ENCODE data around the gene SNX10. TPM values are rescaled to one million over a fixed set of nuclear protein-coding genes. Genes with fewer than 3 reads are reported as not detected.

Gene SNX10
- total RNA-seq, 1 experiment from 2014 or later = 9.4 TPM

GRCh38 chr7:26265499-26266075 is 26.1 kb upstream of the SNX10 start:
- no peaks in the 10 kb centered on the region for H3K79me2 ChIP-seq (ENCODE audit: insufficient read depth, low read length)
- no peak overlapping the region for H2BK20ac ChIP-seq (ENCODE audit: low read depth, low read length, poor library complexity, severe bottlenecking)
- no CpG with 5 or more reads among the region's 5 CpGs for WGBS (ENCODE audit: extremely low coverage, insufficient read length, low lambda C conversion rate)
- H2BK120ac ChIP-seq (ENCODE audit: low read depth, low read length, poor library complexity, severe bottlenecking) = no peak overlapping the region
- Mint-ChIP-seq H3K36me3 (ENCODE audit: insufficient read depth in 1 of 3, low read depth in 3 of 3) (peaks cover 17 to 35% (median 22%) of the 10 kb centered on the region in 3 experiments), H3K9me3 (peaks cover 41 to 49% of the 10 kb centered on the region in 2 experiments), H3K27ac (no peak overlapping the region), H3K4me1 (peaks cover 3 to 5% of the 10 kb centered on the region in 2 experiments; a peak in 3 of 4 replicates), H3K27me3 (ENCODE audit: low read depth) (peaks cover 7% of the 10 kb centered on the region), H3K4me3 (no peak overlapping the region)
- no peaks in the 10 kb centered on the region for H4K20me1 ChIP-seq (ENCODE audit: control insufficient read depth, insufficient read depth, insufficient read length)
- TF ChIP-seq CTCF (conservative IDR thresholded peaks at IDR 0.05) = no peak
- H3K79me1 ChIP-seq (ENCODE audit: insufficient read depth, low read depth, low read length, poor library complexity, severe bottlenecking) = no peaks in the 10 kb centered on the region
- no peak overlapping the region for H2AFZ ChIP-seq (ENCODE audit: low read length)
- no peak overlapping the region for H4K8ac ChIP-seq (replicated peaks; ENCODE audit: insufficient read length, low read depth, low read length)
- no peak overlapping the region for H3K18ac ChIP-seq (ENCODE audit: insufficient read length, low read depth, low read length)
- H3K9ac ChIP-seq (ENCODE audit: extremely low read depth, insufficient read length, low read length) = no peak overlapping the region
- no peak overlapping the region for H2BK15ac ChIP-seq (ENCODE audit: low read depth, low read length)
- H3K23me2 ChIP-seq (ENCODE audit: insufficient read length, low read depth, low read length, poor library complexity, severe bottlenecking) = no peaks in the 10 kb centered on the region
- no peak overlapping the region for H3K23ac ChIP-seq (ENCODE audit: insufficient read length, low read depth, low read length)
- no peaks in the 10 kb centered on the region for H3K9me3 ChIP-seq (ENCODE audit: control insufficient read depth, low read depth, low read length)
- H4K91ac ChIP-seq (ENCODE audit: insufficient read length, low read depth, low read length) = no peak overlapping the region
- no peak overlapping the region for H3K4ac ChIP-seq (ENCODE audit: low read depth, low read length)
- no peak overlapping the region for H3K56ac ChIP-seq (ENCODE audit: insufficient read length, low read depth, low read length)
- H3K14ac ChIP-seq (ENCODE audit: insufficient read depth, low read length) = no peak overlapping the region
- H3K4me1 ChIP-seq (ENCODE audit: insufficient read depth, low read length) = peaks cover 3% of the 10 kb centered on the region; the same call in 1 of the 2 replicates
- no peak overlapping the region for H3K4me2 ChIP-seq (ENCODE audit: insufficient read depth, insufficient read length, low read length)
- no peak overlapping the region for H3K27ac ChIP-seq (ENCODE audit: insufficient read length, low read depth, low read length)
- no peak overlapping the region for H2AK5ac ChIP-seq (ENCODE audit: insufficient read length, low read length)
- H4K5ac ChIP-seq (ENCODE audit: insufficient read length, low read depth, low read length) = no peak overlapping the region
- no peak overlapping the region for H2BK12ac ChIP-seq (ENCODE audit: insufficient read length, low read depth, low read length)
- H3T11ph ChIP-seq (ENCODE audit: low read length) = no peak overlapping the region
- no peak overlapping the region for H2BK5ac ChIP-seq (ENCODE audit: insufficient read length, low read length)
- no peaks in the 10 kb centered on the region for H3K27me3 ChIP-seq (ENCODE audit: insufficient read depth, low read length)
- no peak for DNase-seq

Measured in H9 (cell line).